Activated T-helper 9 cell treated with anti-CD3 and anti-CD28 coated beads, Interleukin-2, amount 50 U/mL, for 16 hours (primary cell): ENCODE data around the gene AKAP6.

Experiments
- DNase-seq: peaks from one replicate; pipeline ENCODE4 v3.0.0-alpha.2; 2020; ENCODE audit warnings: low read depth

AKAP6 gene

DNA sequence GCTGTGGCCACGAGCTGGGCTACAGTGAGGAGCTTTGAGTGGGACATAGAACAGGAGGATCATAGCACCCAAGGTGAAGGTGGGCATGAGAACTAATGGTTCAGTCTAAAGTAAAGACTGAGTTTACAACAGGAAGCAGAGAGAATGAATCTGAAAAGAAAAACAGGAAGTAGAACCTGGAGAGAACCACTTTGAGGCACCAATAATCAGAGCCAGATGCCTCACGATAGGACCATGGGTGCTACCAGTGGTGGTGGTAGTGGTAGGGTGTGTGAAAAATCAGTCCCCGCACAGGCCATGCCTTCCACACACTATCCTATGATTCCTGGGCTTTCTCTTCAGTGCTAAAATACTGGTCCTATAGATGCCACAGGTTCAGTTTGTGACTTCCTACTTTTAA lies 293.6 kb downstream of the AKAP6 start:
- no peak for DNase-seq

- DNase-seq: no peak
Measured at GRCh38 chr14:32623300-32624093, 294.4 kb downstream of the AKAP6 start.

GRCh38 chr14:32625211-32625610 lies 296.1 kb downstream of the AKAP6 start:
- DNase-seq: no peak

- DNase-seq: no peak
Measured at GRCh38 chr14:32627545-32628298, 298.6 kb downstream of the AKAP6 start.

- DNase-seq: no peak
Measured at GRCh38 chr14:32629236-32629635, 300.1 kb downstream of the AKAP6 start.

GRCh38 chr14:32630701-32631100 lies 301.6 kb downstream of the AKAP6 start:
- no peak for DNase-seq

- DNase-seq: no peak
Measured at GRCh38 chr14:32633224-32633859, 304.2 kb downstream of the AKAP6 start.

- DNase-seq: no peak
Measured at GRCh38 chr14:32633930-32634329, 304.8 kb downstream of the AKAP6 start.

GRCh38 chr14:32635061-32635719 lies 306.1 kb downstream of the AKAP6 start:
- no peak for DNase-seq

DNA sequence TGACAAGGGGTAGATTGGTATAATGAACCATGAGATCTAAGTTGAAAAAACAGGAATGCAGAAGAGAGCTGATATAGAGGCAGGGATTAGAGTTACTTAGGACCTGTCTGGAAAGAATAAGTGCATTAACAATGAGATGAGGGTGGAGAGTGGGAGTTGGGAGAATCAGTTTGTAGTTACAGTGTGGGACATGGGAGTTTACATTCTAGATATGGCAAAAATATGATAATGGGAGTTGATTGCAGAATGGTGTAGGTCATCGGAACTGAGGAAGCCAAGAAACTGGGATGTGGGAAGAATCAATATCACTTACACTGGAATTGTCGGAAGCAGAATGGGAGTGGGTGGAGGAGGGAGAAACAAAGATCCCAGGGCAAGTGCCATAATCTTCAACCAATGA lies 308.5 kb downstream of the AKAP6 start:
- DNase-seq: no peak

GRCh38 chr14:32639208-32639607 lies 310.1 kb downstream of the AKAP6 start:
- DNase-seq: no peak

- DNase-seq: no peak
Measured at GRCh38 chr14:32645551-32645950, 316.5 kb downstream of the AKAP6 start.

DNA sequence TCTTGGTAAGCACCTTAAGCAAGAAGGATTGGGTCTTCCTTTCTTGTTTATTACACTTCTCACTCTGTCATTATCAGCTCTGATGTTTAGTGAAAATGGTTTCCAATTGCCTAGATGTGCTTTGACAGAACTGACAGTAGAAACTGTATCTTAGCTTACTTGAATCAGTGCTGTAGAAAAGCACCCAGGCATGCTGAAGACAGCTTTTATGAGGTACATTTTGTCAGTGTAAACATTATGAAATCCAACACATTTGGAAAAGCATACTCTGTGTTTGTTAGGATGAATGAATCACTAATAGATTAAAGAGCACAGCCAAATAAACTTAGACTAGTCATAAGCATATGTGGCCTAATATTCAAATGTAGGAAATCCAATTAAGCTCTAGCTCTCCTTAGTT lies 319.3 kb downstream of the AKAP6 start:
- DNase-seq: no peak

GRCh38 chr14:32650030-32650429 lies 320.9 kb downstream of the AKAP6 start:
- DNase-seq: no peak

- no peak for DNase-seq
Measured at GRCh38 chr14:32650665-32651064, 321.6 kb downstream of the AKAP6 start.

GRCh38 chr14:32654106-32654505 lies 325.0 kb downstream of the AKAP6 start:
- DNase-seq: no peak

GRCh38 chr14:32656601-32657000 lies 327.5 kb downstream of the AKAP6 start:
- DNase-seq: no peak

DNA sequence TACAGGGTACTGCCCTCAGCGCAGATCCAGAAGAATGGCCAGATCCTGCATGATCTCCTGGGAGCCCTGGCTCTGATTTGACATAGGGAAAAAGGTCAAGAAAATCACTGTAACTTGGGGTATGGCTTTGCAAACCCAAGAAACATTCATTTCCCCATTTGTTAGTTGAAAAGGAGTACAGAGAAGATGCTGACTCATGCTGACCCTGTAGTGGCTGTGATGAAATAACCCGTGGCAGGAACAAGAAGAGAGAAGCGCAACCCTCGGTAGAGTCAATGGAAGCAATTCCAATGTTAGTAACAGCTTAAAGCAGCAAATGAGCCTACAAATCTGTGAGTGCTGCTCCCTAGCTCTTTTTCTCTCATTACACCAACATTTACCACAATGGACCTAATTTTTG lies 328.0 kb downstream of the AKAP6 start:
- DNase-seq: no peak

GRCh38 chr14:32661216-32661615 lies 332.1 kb downstream of the AKAP6 start:
- DNase-seq: no peak

DNA sequence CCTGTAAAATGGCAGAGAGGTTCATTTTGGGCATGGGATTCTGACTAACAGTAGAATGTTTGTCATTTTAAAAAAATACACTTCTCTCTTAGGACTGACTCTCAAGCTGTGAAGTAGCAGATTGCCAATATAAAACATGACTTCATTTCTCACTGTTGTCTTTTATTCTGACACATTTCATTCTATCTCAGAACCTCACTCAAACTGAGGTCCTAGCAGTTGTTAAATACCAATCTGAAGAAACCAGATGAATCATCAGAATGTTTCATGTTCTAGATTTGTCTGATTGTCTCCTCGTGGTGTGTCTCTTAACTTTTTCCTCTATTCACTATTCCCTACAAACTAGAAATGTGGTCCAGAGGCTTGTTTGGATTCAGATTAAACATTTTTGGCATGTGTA lies 333.1 kb downstream of the AKAP6 start:
- DNase-seq: no peak

GRCh38 chr14:32666308-32666707 lies 337.2 kb downstream of the AKAP6 start:
- no peak for DNase-seq

GRCh38 chr14:32667287-32667686 lies 338.2 kb downstream of the AKAP6 start:
- DNase-seq: no peak

- DNase-seq: no peak
Measured at GRCh38 chr14:32667791-32668190, 338.7 kb downstream of the AKAP6 start.
